NT2/D1 (cell line): ENCODE data around the gene SPATA20.
A peak's percentile ranks its signal among the peaks of the same experiment; 100 is the strongest.

Experiments
- DNase-seq: peaks from one replicate; pipeline ENCODE4 v3.0.0-alpha.2; 2011; ENCODE audit warnings: low read depth, low spot score
- H3K27me3 ChIP-seq: 2 replicates; pipeline ENCODE4 v1.6.0; 2011; ENCODE audit warnings: mild to moderate bottlenecking; ENCODE audit not compliant: insufficient read length, insufficient read depth
- H3K36me3 ChIP-seq: 2 replicates; pipeline ENCODE4 v1.6.1; 2011; ENCODE audit warnings: mild to moderate bottlenecking, low read length, mixed read lengths; ENCODE audit not compliant: insufficient read depth, insufficient read length
- H3K4me1 ChIP-seq: 2 replicates; pipeline ENCODE4 v1.5.1; 2011; ENCODE audit not compliant: insufficient read depth, insufficient read length
- H3K4me3 ChIP-seq: 2 replicates; pipeline ENCODE4 v1.5.1; 2011; ENCODE audit warnings: low read depth; ENCODE audit not compliant: insufficient read length
- H3K9ac ChIP-seq: 2 replicates; pipeline ENCODE4 v1.6.0; 2011; ENCODE audit warnings: low read depth; ENCODE audit not compliant: insufficient read length
- H3K9me3 ChIP-seq: 2 replicates; pipeline ENCODE4 v1.5.1; 2011; ENCODE audit warnings: mild to moderate bottlenecking, low read length; ENCODE audit not compliant: insufficient read depth
- SUZ12 ChIP-seq: IDR thresholded peaks from 2 replicates; pipeline ENCODE4 v1.6.1; 2011; ENCODE audit not compliant: insufficient read length, insufficient read depth; ENCODE audit errors: extremely low read depth
- YY1 ChIP-seq: IDR thresholded peaks from 2 replicates; pipeline ENCODE4 v1.6.1; 2011; ENCODE audit not compliant: insufficient read length, insufficient read depth
- ZNF274 ChIP-seq: IDR thresholded peaks from 2 replicates; pipeline ENCODE4 v1.6.1; 2011; ENCODE audit warnings: mild to moderate bottlenecking, low read depth, low read length

The SPATA20 gene

DNA sequence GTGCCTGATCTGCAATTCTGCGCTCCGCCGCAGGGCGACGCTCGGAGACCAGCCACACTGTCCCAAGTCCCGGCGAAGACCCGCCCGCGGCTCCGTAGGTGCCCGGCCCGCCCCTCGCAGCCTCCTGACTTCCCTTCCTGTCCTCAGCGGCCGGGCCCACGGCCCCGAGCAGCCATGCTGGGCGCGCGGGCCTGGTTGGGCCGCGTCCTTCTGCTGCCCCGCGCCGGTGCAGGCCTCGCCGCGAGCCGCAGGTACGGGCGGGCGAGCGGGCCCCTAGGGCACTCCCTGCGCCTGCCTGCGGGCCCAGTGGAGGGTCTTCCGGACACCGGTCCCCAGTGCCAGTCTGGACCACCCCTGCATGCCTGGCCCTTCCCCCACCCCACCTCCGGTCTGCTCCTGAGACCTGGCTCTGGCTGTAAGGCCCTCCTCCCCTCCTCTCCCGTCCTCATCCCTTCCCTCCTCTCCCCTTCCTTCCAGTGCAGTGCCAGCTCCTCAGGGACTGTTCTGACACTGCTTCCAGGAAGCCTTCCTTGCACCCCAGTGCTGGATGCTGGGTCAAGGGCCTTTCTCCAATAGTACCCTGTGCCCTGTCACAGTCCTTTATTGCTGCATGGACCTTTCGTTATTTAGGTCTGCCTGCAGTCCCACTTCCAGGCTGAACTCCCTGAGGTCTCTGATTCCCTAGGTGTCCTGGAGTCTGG, at the start of gene SPATA20:
TSS of gene SPATA20 (plus strand) at position 140 of the 701 bp plus-strand sequence. CDS start at position 175, 35 bp downstream.
- Histone ChIP-seq H3K4me1 (peaks cover 22% of the 10 kb centered on the region), H3K9ac (peak within 1 kb of the TSS; percentile 90), H3K27me3 (peaks cover 17% of the 10 kb centered on the region), H3K4me3 (peak within 1 kb of the TSS; percentile 63), H3K36me3 (peaks cover 19% of the 10 kb centered on the region), H3K9me3 (no peaks in the 10 kb centered on the region)
- DNase-seq, result peak; percentile 81
- TF ChIP-seq SUZ12 (no peak), YY1 (no peak), ZNF274 (no peak)

DNA sequence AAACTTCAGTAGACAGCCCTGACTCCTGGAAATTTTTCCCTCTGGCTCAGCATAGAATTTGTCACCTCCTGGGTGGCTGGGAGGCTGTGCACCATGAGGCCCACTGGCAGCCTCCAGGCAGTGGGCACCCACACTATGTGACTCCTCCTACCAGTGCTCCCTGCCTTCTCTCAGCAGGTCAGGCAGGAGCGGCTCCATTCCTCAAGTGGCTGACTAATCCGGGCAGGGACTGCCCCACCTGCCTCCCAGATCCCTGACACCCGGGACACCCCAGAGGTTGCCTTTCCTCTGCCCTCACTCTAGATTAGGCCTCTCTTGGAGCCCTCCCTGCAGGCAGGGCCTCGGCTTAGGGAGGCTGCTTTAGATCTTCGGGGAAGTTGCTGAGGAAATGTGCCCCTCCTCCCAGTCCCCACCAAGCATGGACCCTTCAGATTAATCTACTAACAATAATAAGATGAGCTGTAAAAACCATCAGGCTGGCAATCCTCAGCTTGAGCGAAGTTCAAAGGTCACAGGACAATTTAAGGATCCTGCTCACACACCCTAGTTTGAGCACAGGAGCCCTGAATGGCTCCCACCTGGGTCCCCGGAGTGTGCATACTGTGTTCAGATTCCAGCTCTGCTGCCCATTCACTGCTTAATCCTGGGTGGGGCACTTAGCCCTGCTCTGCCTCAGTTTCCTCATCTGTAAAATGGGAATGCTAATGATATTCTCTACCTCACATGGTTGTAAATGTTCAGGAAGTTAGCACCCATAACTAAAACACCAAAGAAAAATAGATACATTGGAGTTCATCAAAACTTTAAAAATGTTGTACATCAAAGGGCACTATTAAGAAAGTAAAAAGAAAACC, 48.7 kb upstream of the SPATA20 start:
- no peaks in the 10 kb centered on the region for H3K9me3 ChIP-seq
- DNase-seq, result no peak
- no peak overlapping the region for H3K4me3 ChIP-seq
- H3K36me3 ChIP-seq, result no peaks in the 10 kb centered on the region
- H3K27me3 ChIP-seq, result no peaks in the 10 kb centered on the region
- TF ChIP-seq YY1, result no peak
- TF ChIP-seq SUZ12, result no peak
- no peak for TF ChIP-seq ZNF274
- H3K9ac ChIP-seq, result no peak overlapping the region
- H3K4me1 ChIP-seq, result peaks cover 10% of the 10 kb centered on the region

DNA sequence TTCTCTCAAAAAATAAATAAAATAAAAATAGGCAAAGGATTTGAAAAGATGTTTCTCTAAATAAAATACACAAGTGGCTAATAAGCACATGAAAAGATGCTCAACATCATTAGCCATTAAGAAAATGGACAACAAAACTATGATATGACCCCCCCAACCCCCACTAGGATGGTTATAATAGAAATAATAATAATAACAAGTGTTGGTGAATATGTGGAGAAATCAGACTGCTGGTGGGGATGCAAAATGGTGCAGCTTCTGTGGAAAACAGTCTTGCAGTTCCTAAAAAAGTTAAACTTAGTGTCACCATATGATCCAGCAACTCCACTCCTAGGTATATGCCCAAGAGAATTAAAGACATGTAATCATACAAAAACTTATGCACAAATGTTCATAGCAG, 47.7 kb upstream of the SPATA20 start:
- no peaks in the 10 kb centered on the region for H3K27me3 ChIP-seq

DNA sequence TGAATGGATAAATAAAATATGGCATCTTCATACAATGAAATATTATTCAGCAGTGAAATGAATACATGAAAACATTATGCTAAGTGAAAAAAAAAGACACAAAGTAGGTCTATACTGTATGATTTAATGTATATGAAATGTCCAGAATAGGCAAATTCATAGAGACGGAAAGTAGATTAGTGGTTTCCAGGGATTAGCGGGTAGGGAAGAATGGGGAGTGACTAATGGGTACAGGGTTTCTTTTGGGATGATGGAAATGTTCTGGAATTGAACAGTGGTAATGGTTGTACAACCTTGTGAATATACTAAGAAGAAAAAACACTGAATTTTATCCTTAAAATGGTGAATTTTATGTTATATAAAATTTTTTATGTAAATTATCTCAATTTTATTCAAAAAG, 47.3 kb upstream of the SPATA20 start:
- peaks cover 10% of the 10 kb centered on the region for H3K4me1 ChIP-seq
- no peak for DNase-seq
- no peaks in the 10 kb centered on the region for H3K27me3 ChIP-seq
- no peak overlapping the region for H3K4me3 ChIP-seq
- no peak for TF ChIP-seq ZNF274
- TF ChIP-seq YY1, result no peak
- TF ChIP-seq SUZ12, result no peak
- no peaks in the 10 kb centered on the region for H3K36me3 ChIP-seq
- no peaks in the 10 kb centered on the region for H3K9me3 ChIP-seq
- no peak overlapping the region for H3K9ac ChIP-seq

More for the DNA sequence above, 47.7 kb upstream of the SPATA20 start:
- Histone ChIP-seq H3K9ac (no peak overlapping the region), H3K4me1 (peaks cover 10% of the 10 kb centered on the region), H3K4me3 (no peak overlapping the region), H3K36me3 (no peaks in the 10 kb centered on the region), H3K9me3 (no peaks in the 10 kb centered on the region)
- TF ChIP-seq SUZ12, result no peak
- TF ChIP-seq ZNF274, result no peak
- TF ChIP-seq YY1, result no peak
- no peak for DNase-seq

DNA sequence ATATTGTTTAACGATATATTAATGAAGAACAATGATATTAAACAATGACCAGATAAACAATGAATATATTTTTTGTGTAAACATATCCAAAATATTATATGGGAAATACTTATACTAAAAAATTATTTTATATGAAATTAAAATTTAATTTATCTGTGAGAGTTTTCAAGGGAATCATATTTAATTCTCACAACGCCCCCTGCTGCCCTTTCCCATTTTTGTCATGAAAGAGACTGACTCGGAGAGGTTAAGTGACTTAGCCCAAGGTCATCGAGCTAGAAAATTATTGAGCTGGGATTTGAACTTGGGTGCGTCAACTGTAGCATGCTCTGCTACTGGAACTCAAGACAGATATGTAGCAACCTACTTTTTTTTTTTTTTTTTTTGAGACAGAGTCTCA, 45.9 kb upstream of the SPATA20 start:
- Histone ChIP-seq H3K4me3 (no peak overlapping the region), H3K4me1 (peaks cover 10% of the 10 kb centered on the region), H3K27me3 (no peaks in the 10 kb centered on the region), H3K9ac (no peak overlapping the region), H3K9me3 (no peaks in the 10 kb centered on the region), H3K36me3 (no peaks in the 10 kb centered on the region)
- DNase-seq, result no peak
- no peak for TF ChIP-seq ZNF274
- no peak for TF ChIP-seq YY1
- no peak for TF ChIP-seq SUZ12

DNA sequence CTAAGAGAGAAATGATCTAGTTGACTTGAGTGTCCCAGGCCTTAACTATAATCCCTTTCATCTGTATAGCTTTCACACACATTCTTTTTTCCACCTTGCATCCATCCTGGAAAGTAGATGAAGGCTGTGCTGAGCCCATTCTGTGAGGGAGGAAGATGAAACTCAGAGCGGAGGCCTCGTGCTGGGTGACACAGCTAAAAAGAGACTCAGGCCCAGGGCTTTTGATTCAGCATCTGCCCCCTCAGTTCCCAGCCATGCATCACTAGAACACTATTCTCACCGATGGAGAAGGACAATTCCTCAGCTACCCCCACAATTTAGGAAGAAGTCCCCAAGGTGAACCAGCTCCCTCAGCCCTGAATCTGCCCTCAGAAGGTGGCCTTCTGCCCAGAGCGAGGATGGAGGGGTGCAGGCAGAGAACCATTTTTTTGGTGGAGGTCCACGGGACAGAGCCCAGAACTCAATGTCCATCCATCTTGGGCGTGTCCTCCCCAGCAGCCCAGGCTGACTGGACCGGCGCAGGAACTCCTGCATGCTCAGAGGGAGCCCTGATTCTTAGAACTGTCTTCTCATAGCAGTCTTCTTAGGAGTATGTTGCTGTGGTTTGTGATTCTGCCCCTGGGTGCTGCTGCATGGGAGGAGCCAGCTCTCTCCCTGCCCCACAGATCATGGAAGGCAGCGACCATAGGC, 44.5 kb upstream of the SPATA20 start:
- Histone ChIP-seq H3K9ac (no peak overlapping the region), H3K9me3 (no peaks in the 10 kb centered on the region), H3K4me1 (peaks cover 10% of the 10 kb centered on the region), H3K4me3 (no peak overlapping the region), H3K27me3 (no peaks in the 10 kb centered on the region), H3K36me3 (no peaks in the 10 kb centered on the region)
- no peak for DNase-seq
- no peak for TF ChIP-seq SUZ12
- no peak for TF ChIP-seq ZNF274
- no peak for TF ChIP-seq YY1
